Measurements from ENCODE around the gene PPIH.
"Not testable (repeated sequence)": the region's sequence is repeated elsewhere in the genome, so short reads cannot be mapped to it uniquely, and the experiment has no call there.

PPIH gene

GRCh38 chr1:42669936-42670335 is 11.7 kb downstream of the PPIH start:
- Histone ChIP-seq H3K27me3 (ENCODE audit: low read depth, low read length) (no peaks in the 10 kb centered on the region), H3K9me3 (ENCODE audit: control insufficient read depth in 1 of 2, low read length in 2 of 2) (no peaks in the 10 kb centered on the region), H3K4me3 (ENCODE audit: low read depth in 1 of 2, low read length in 2 of 2) (no peak overlapping the region), H3K36me3 (ENCODE audit: control insufficient read depth in 1 of 2, insufficient read depth in 2 of 2, low read length in 2 of 2) (peaks cover 21 to 55% of the 10 kb centered on the region in 2 donors), H3K27ac (ENCODE audit: low read length) (no peak overlapping the region), H3K4me1 (ENCODE audit: control insufficient read depth in 1 of 2, insufficient read depth in 2 of 2, low read length in 2 of 2) (peaks cover 0 to 4% of the 10 kb centered on the region in 2 donors)

- no peaks in the 10 kb centered on the region for H3K27me3 ChIP-seq (ENCODE audit: low read depth, low read length)
- peaks cover 0 to 4% of the 10 kb centered on the region in 2 donors for H3K4me1 ChIP-seq (ENCODE audit: control insufficient read depth in 1 of 2, insufficient read depth in 2 of 2, low read length in 2 of 2)
- no peaks in the 10 kb centered on the region for H3K9me3 ChIP-seq (ENCODE audit: control insufficient read depth in 1 of 2, low read length in 2 of 2)
- no peak overlapping the region for H3K27ac ChIP-seq (ENCODE audit: low read length)
- H3K36me3 ChIP-seq (ENCODE audit: control insufficient read depth in 1 of 2, insufficient read depth in 2 of 2, low read length in 2 of 2) = peaks cover 22 to 51% of the 10 kb centered on the region in 2 donors
- H3K4me3 ChIP-seq (ENCODE audit: low read depth in 1 of 2, low read length in 2 of 2) = no peak overlapping the region
Observed at GRCh38 chr1:42670425-42670824, 12.2 kb downstream of the PPIH start.

GRCh38 chr1:42674214-42674613 is 16.0 kb downstream of the PPIH start:
- H3K4me3 ChIP-seq (ENCODE audit: low read depth in 1 of 2, low read length in 2 of 2) = no peak overlapping the region
- H3K9me3 ChIP-seq (ENCODE audit: control insufficient read depth in 1 of 2, low read length in 2 of 2) = no peaks in the 10 kb centered on the region
- H3K4me1 ChIP-seq (ENCODE audit: control insufficient read depth in 1 of 2, insufficient read depth in 2 of 2, low read length in 2 of 2) = peaks cover 0 to 4% of the 10 kb centered on the region in 2 donors
- H3K27ac ChIP-seq (ENCODE audit: low read length) = no peak overlapping the region
- H3K36me3 ChIP-seq (ENCODE audit: control insufficient read depth in 1 of 2, insufficient read depth in 2 of 2, low read length in 2 of 2) = peaks cover 11 to 19% of the 10 kb centered on the region in 2 donors
- no peaks in the 10 kb centered on the region for H3K27me3 ChIP-seq (ENCODE audit: low read depth, low read length)

GRCh38 chr1:42674682-42675081 is 16.5 kb downstream of the PPIH start:
- Histone ChIP-seq H3K27me3 (ENCODE audit: low read depth, low read length) (no peaks in the 10 kb centered on the region), H3K9me3 (ENCODE audit: control insufficient read depth in 1 of 2, low read length in 2 of 2) (no peaks in the 10 kb centered on the region), H3K36me3 (ENCODE audit: control insufficient read depth in 1 of 2, insufficient read depth in 2 of 2, low read length in 2 of 2) (peaks cover 11 to 17% of the 10 kb centered on the region in 2 donors), H3K4me1 (ENCODE audit: control insufficient read depth in 1 of 2, insufficient read depth in 2 of 2, low read length in 2 of 2) (peaks cover 0 to 4% of the 10 kb centered on the region in 2 donors), H3K4me3 (ENCODE audit: low read depth in 1 of 2, low read length in 2 of 2) (no peak overlapping the region), H3K27ac (ENCODE audit: low read length) (no peak overlapping the region)

- no peaks in the 10 kb centered on the region for H3K27me3 ChIP-seq (ENCODE audit: low read depth, low read length)
- peaks cover 0 to 7% of the 10 kb centered on the region in 2 donors for H3K4me1 ChIP-seq (ENCODE audit: control insufficient read depth in 1 of 2, insufficient read depth in 2 of 2, low read length in 2 of 2)
- H3K4me3 ChIP-seq (ENCODE audit: low read depth in 1 of 2, low read length in 2 of 2) = no peak overlapping the region
- peaks cover 10 to 11% of the 10 kb centered on the region in 2 donors for H3K36me3 ChIP-seq (ENCODE audit: control insufficient read depth in 1 of 2, insufficient read depth in 2 of 2, low read length in 2 of 2)
- H3K9me3 ChIP-seq (ENCODE audit: control insufficient read depth in 1 of 2, low read length in 2 of 2) = no peaks in the 10 kb centered on the region
- no peak overlapping the region for H3K27ac ChIP-seq (ENCODE audit: low read length)
Observed at GRCh38 chr1:42675467-42675866, 17.2 kb downstream of the PPIH start.

- H3K27ac ChIP-seq (ENCODE audit: low read length) = no peak overlapping the region
- peaks cover 0 to 16% of the 10 kb centered on the region in 2 donors for H3K4me1 ChIP-seq (ENCODE audit: control insufficient read depth in 1 of 2, insufficient read depth in 2 of 2, low read length in 2 of 2)
- peaks cover 9 to 11% of the 10 kb centered on the region in 2 donors for H3K36me3 ChIP-seq (ENCODE audit: control insufficient read depth in 1 of 2, insufficient read depth in 2 of 2, low read length in 2 of 2)
- no peaks in the 10 kb centered on the region for H3K9me3 ChIP-seq (ENCODE audit: control insufficient read depth in 1 of 2, low read length in 2 of 2)
- H3K4me3 ChIP-seq (ENCODE audit: low read depth in 1 of 2, low read length in 2 of 2) = no peak overlapping the region
- no peaks in the 10 kb centered on the region for H3K27me3 ChIP-seq (ENCODE audit: low read depth, low read length)
Observed at GRCh38 chr1:42676534-42677087, 18.4 kb downstream of the PPIH start.

GRCh38 chr1:42679364-42679983 is 21.3 kb downstream of the PPIH start:
- no peaks in the 10 kb centered on the region for H3K9me3 ChIP-seq (ENCODE audit: control insufficient read depth in 1 of 2, low read length in 2 of 2)
- peaks cover 9 to 25% of the 10 kb centered on the region in 2 donors for H3K4me1 ChIP-seq (ENCODE audit: control insufficient read depth in 1 of 2, insufficient read depth in 2 of 2, low read length in 2 of 2)
- no peaks in the 10 kb centered on the region for H3K27me3 ChIP-seq (ENCODE audit: low read depth, low read length)
- no peak overlapping the region for H3K27ac ChIP-seq (ENCODE audit: low read length)
- H3K4me3 ChIP-seq (ENCODE audit: low read depth in 1 of 2, low read length in 2 of 2) = no peak overlapping the region
- H3K36me3 ChIP-seq (ENCODE audit: control insufficient read depth in 1 of 2, insufficient read depth in 2 of 2, low read length in 2 of 2) = peaks cover 7 to 15% of the 10 kb centered on the region in 2 donors

- H3K4me1 ChIP-seq (ENCODE audit: control insufficient read depth in 1 of 2, insufficient read depth in 2 of 2, low read length in 2 of 2) = peaks cover 15 to 29% of the 10 kb centered on the region in 2 donors
Observed at GRCh38 chr1:42680055-42680454, 21.8 kb downstream of the PPIH start.

GRCh38 chr1:42680921-42681683 is 22.9 kb downstream of the PPIH start:
- Histone ChIP-seq H3K4me3 (ENCODE audit: low read depth in 1 of 2, low read length in 2 of 2) (peak overlapping the region; percentile 81 to 82), H3K9me3 (ENCODE audit: control insufficient read depth in 1 of 2, low read length in 2 of 2) (no peaks in the 10 kb centered on the region), H3K27me3 (ENCODE audit: low read depth, low read length) (no peaks in the 10 kb centered on the region), H3K4me1 (ENCODE audit: control insufficient read depth in 1 of 2, insufficient read depth in 2 of 2, low read length in 2 of 2) (peaks cover 15 to 39% of the 10 kb centered on the region in 2 donors), H3K36me3 (ENCODE audit: control insufficient read depth in 1 of 2, insufficient read depth in 2 of 2, low read length in 2 of 2) (peaks cover 0 to 9% of the 10 kb centered on the region in 2 donors), H3K27ac (ENCODE audit: low read length) (peak overlapping the region; percentile 86)

More at GRCh38 chr1:42680055-42680454, 21.8 kb downstream of the PPIH start:
- no peak overlapping the region for H3K4me3 ChIP-seq (ENCODE audit: low read depth in 1 of 2, low read length in 2 of 2)
- H3K27me3 ChIP-seq (ENCODE audit: low read depth, low read length) = no peaks in the 10 kb centered on the region
- H3K27ac ChIP-seq (ENCODE audit: low read length) = no peak overlapping the region
- no peaks in the 10 kb centered on the region for H3K9me3 ChIP-seq (ENCODE audit: control insufficient read depth in 1 of 2, low read length in 2 of 2)
- H3K36me3 ChIP-seq (ENCODE audit: control insufficient read depth in 1 of 2, insufficient read depth in 2 of 2, low read length in 2 of 2) = peaks cover 5 to 14% of the 10 kb centered on the region in 2 donors

GRCh38 chr1:42681741-42682483 is 23.7 kb downstream of the PPIH start, which contains the start of gene YBX1:
TSS of gene YBX1 (plus strand) at chr1:42682418. CDS start at chr1:42682566, 148 bp downstream.
- peaks cover 0 to 9% of the 10 kb centered on the region in 2 donors for H3K36me3 ChIP-seq (ENCODE audit: control insufficient read depth in 1 of 2, insufficient read depth in 2 of 2, low read length in 2 of 2)
- H3K4me3 ChIP-seq (ENCODE audit: low read depth in 1 of 2, low read length in 2 of 2) = peak within 1 kb of the TSS; percentile 87 to 88
- peak within 1 kb of the TSS; percentile 86 for H3K27ac ChIP-seq (ENCODE audit: low read length)
- no peaks in the 10 kb centered on the region for H3K9me3 ChIP-seq (ENCODE audit: control insufficient read depth in 1 of 2, low read length in 2 of 2)
- no peaks in the 10 kb centered on the region for H3K27me3 ChIP-seq (ENCODE audit: low read depth, low read length)
- H3K4me1 ChIP-seq (ENCODE audit: control insufficient read depth in 1 of 2, insufficient read depth in 2 of 2, low read length in 2 of 2) = peaks cover 19 to 47% of the 10 kb centered on the region in 2 donors

- H3K27ac ChIP-seq (ENCODE audit: low read length); H3K27me3 ChIP-seq (ENCODE audit: low read depth, low read length); H3K9me3 ChIP-seq (ENCODE audit: control insufficient read depth in 1 of 2, low read length in 2 of 2); H3K36me3 ChIP-seq (ENCODE audit: control insufficient read depth in 1 of 2, insufficient read depth in 2 of 2, low read length in 2 of 2): not testable (repeated sequence)
- Histone ChIP-seq H3K4me1 (ENCODE audit: control insufficient read depth in 1 of 2, insufficient read depth in 2 of 2, low read length in 2 of 2) (peaks cover 21 to 50% of the 10 kb centered on the region in 2 donors), H3K4me3 (ENCODE audit: low read depth in 1 of 2, low read length in 2 of 2) (peak overlapping the region; percentile 81 to 82)
Observed at GRCh38 chr1:42682484-42682738, 24.2 kb downstream of the PPIH start.

Measured in muscle layer of duodenum (tissue), 2 donors.